Lower lobe of right lung (tissue), 2 donors: ENCODE results near the gene HS3ST2. TPM values are rescaled to one million over a fixed set of nuclear protein-coding genes. Genes with fewer than 3 reads are reported as not detected.
A peak's percentile ranks its signal among the peaks of the same experiment; 100 is the strongest.
"Not testable (repeated sequence)": the region's sequence is repeated elsewhere in the genome, so short reads cannot be mapped to it uniquely, and the experiment has no call there.

Source experiments
- ATAC-seq, 2 donors: fragments of 200-7000 bp; cut with Tn5 transposase; one replicate each; pipeline ENCODE4 v1.9.1; 2020 to 2022; ENCODE audit warnings: mild to moderate bottlenecking in 2 of 2, moderate library complexity in 2 of 2
- DNase-seq: peaks from one replicate; pipeline ENCODE4 v3.0.0-alpha.2; 2020
- H3K27ac ChIP-seq: fragments of 200-600 bp; one replicate; pipeline ENCODE4 v1.8.0; 2022
- H3K27me3 ChIP-seq: fragments of 200-600 bp; one replicate; pipeline ENCODE4 v1.8.0; 2022; ENCODE audit warnings: low read depth
- H3K36me3 ChIP-seq: fragments of 200-600 bp; one replicate; pipeline ENCODE4 v1.8.0; 2022; ENCODE audit warnings: mild to moderate bottlenecking
- H3K4me1 ChIP-seq: fragments of 200-600 bp; one replicate; pipeline ENCODE4 v1.8.0; 2022
- H3K4me3 ChIP-seq: fragments of 200-600 bp; one replicate; pipeline ENCODE4 v1.8.0; 2022; ENCODE audit warnings: mild to moderate bottlenecking
- H3K9me3 ChIP-seq: fragments of 200-600 bp; one replicate; pipeline ENCODE4 v1.8.0; 2022
- intact Hi-C: fragments of 100-400 bp; cut with DNase I; formaldehyde crosslinking; loops from one replicate; pipeline ENCODE4 v1.11.0; 2022
- total RNA-seq: library from RNA; stranded (reverse); fragmentation: NEBNext Ultra II Directional; extraction: Animal tissue kit (Norgen Biotek cat#: 25700); gene quantifications from one replicate; pipeline ENCODE4 v1.2.1, GENCODE V29; 2021
- TF ChIP-seq, protein P1 (sequence below): fragments of 200-600 bp; IDR thresholded peaks from one replicate; pipeline ENCODE4 v1.8.0; 2022; ENCODE audit warnings: antibody characterized with exemption, mild to moderate bottlenecking
- donor health status: DM: no; HTN: yes; CAD: no; lungs with severe emphysema.

The HS3ST2 gene
- total RNA-seq, 1 donor from 2014 or later: 4.8 TPM

DNA sequence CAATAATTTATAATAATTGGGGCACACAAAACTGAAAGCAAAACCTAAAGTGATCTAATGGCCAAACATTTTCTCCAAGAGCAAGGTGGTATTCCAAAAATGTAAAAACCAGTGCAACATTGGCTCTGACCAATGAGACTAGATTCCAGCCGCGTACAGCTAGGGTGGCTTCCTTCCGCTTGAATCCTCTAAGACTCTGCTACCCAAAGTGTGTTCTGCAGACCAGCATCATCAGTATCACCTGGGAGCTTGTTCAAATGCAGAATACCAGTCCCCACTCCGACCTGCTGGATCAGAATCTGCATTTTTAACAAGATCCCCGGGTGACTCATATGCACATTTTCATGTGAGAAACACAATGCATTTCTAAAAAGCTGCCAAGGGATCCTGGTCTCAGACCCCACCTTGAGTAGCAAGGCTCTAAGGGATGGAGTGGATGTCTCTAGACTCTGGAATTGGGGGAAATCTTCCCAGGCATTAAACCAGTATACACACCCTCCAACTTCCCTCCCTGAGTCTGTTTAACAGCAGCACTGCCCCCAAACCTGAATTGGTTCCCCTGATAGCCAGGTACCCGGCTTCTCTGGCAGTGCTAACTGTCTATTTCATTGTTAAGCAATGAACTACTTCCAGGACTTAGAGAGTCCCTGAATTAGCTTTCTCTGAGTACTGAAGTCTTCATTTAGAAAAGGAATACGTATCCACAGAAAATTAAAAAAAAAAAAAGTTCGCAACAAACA is 118.2 kb downstream of the HS3ST2 start:
- no peak overlapping the region for H3K4me3 ChIP-seq
- ATAC-seq (no peak), DNase-seq (no peak)
- H3K9me3 ChIP-seq: no peaks in the 10 kb centered on the region
- TF ChIP-seq, protein P1, sequence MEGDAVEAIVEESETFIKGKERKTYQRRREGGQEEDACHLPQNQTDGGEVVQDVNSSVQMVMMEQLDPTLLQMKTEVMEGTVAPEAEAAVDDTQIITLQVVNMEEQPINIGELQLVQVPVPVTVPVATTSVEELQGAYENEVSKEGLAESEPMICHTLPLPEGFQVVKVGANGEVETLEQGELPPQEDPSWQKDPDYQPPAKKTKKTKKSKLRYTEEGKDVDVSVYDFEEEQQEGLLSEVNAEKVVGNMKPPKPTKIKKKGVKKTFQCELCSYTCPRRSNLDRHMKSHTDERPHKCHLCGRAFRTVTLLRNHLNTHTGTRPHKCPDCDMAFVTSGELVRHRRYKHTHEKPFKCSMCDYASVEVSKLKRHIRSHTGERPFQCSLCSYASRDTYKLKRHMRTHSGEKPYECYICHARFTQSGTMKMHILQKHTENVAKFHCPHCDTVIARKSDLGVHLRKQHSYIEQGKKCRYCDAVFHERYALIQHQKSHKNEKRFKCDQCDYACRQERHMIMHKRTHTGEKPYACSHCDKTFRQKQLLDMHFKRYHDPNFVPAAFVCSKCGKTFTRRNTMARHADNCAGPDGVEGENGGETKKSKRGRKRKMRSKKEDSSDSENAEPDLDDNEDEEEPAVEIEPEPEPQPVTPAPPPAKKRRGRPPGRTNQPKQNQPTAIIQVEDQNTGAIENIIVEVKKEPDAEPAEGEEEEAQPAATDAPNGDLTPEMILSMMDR: no peak
- H3K4me1 ChIP-seq: peaks cover 8% of the 10 kb centered on the region
- H3K27ac ChIP-seq: no peak overlapping the region
- intact Hi-C loops: no loop called here
- no peaks in the 10 kb centered on the region for H3K36me3 ChIP-seq
- H3K27me3 ChIP-seq: peaks cover 11% of the 10 kb centered on the region

DNA sequence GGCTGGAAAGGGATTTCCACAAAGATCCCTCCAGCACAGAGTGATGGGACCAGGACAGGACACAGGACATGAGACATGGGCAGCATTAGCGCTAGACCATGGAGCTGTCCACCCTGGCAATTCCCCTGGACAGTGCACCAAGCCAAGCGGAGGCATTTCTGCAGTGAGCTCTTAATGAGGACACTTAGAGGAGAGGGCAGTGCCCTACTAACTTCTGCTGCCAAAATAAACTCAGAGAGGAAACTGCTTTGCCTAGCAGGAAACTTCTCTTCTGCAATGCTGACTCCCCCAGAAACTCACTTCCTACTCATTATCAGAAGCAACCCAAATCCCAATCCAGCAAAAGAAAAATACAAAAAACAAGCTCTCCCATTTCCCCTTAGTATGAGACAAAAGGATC is 119.2 kb downstream of the HS3ST2 start:
- Histone ChIP-seq H3K4me3 (no peak overlapping the region), H3K4me1 (peaks cover 8% of the 10 kb centered on the region), H3K36me3 (no peaks in the 10 kb centered on the region), H3K27ac (no peak overlapping the region), H3K9me3 (no peaks in the 10 kb centered on the region), H3K27me3 (peaks cover 5% of the 10 kb centered on the region)
- intact Hi-C loops: no loop called here
- TF ChIP-seq, protein P1: no peak
- peak in 1 of 2 donors; percentile 51 for ATAC-seq
- DNase-seq: no peak

DNA sequence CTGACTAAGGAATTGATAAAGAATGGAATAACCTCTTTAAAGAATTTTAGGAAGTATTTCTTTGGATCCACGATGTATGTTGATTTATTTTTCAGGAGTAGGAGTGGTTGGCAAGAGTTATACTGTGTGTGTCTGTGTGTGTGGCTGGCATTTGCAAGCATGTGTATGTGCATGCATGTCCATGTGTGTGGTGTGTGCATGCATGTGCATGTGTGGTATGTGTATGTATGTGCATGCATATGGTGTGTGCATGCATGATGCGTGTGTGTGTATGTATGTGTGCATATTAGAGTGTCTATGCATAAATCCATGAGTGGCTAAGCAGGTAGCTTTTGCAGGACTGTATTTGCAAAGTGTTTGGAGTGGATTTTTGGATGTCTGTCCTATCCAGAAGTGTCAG is 120.8 kb downstream of the HS3ST2 start:
- Histone ChIP-seq H3K4me3 (no peak overlapping the region), H3K27me3 (peaks cover 5% of the 10 kb centered on the region), H3K27ac (no peak overlapping the region), H3K9me3 (no peaks in the 10 kb centered on the region), H3K4me1 (peaks cover 8% of the 10 kb centered on the region), H3K36me3 (no peaks in the 10 kb centered on the region)
- TF ChIP-seq, protein P1: no peak
- ATAC-seq (no peak), DNase-seq (no peak)
- intact Hi-C loops: no loop called here

DNA sequence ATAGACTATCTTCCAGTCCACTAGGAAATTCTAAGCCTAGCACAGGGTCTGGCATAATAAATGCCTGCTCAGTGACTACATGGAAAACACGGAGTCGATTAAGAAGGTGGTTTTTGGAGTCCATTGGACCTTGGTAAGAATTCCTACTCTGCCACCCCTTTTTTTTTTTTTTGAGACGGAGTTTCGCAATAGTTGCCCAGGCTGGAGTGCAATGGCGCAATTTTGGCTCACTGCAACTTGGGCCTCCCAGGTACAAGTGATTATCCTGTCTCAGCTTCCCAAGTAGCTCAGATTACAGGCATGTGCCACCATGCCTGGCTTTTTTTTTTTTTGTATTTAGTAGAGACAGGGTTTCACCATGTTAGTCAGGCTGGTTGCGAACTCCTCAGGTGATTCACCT is 123.2 kb downstream of the HS3ST2 start:
- Histone ChIP-seq H3K36me3 (no peaks in the 10 kb centered on the region), H3K4me3 (no peak overlapping the region), H3K4me1 (peaks cover 8% of the 10 kb centered on the region), H3K27me3 (peaks cover 5% of the 10 kb centered on the region), H3K9me3 (no peaks in the 10 kb centered on the region), H3K27ac (no peak overlapping the region)
- intact Hi-C loops: no loop called here
- TF ChIP-seq, protein P1: no peak
- ATAC-seq (no peak), DNase-seq (no peak)

DNA sequence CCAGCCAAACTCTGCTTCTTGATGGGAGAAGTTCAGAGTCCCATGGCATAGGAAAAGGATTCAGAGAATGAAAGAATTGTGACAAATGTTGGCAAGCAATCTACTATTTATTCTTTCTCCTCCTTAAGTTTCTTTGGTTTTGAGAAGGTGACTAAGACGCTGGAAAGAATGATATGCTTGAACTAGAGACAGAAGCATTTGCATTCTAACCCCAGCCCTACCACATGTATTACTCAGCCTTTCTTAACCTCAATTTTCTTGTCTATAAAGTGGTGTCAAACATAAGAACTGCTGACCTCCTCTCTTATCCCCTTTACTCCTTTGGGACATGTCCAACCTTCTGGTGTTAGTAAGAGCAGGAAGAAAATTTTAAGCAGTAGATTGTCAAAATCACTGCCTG is 124.7 kb downstream of the HS3ST2 start:
- Histone ChIP-seq H3K4me3 (no peak overlapping the region), H3K27me3 (no peaks in the 10 kb centered on the region), H3K9me3 (no peaks in the 10 kb centered on the region), H3K4me1 (no peaks in the 10 kb centered on the region), H3K27ac (no peak overlapping the region), H3K36me3 (no peaks in the 10 kb centered on the region)
- ATAC-seq (no peak), DNase-seq (no peak)
- TF ChIP-seq, protein P1: no peak
- intact Hi-C loops: no loop called here

DNA sequence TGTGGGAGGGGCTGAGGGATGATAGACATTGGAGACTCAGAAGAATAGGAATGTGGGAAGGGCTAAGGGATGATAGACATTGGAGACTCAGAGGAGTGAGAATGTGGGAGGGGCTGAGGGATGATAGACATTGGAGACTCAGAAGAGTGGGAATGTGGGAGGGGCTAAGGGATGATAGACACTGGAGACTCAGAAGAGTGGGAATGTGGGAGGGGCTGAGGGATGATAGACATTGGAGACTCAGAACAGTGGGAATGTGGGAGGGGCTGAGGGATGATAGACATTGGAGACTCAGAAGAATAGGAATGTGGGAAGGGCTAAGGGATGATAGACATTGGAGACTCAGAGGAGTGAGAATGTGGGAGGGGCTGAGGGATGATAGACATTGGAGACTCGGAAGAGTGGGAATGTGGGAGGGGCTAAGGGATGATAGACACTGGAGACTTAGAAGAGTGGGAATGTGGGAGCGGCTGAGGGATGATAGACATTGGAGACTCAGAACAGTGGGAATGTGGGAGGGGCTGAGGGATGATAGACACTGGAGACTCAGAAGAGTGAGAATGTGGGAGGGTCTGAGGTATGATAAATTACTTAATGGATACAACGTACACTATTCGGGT is 125.9 kb downstream of the HS3ST2 start:
- H3K4me3 ChIP-seq, intact Hi-C loops, H3K9me3 ChIP-seq, H3K27me3 ChIP-seq, H3K4me1 ChIP-seq, DNase-seq, H3K36me3 ChIP-seq, H3K27ac ChIP-seq, ATAC-seq: not testable (repeated sequence)
